GM12878 (cell line): Measurements from ENCODE around the gene PPIG. TPM values are rescaled to one million over a fixed set of nuclear protein-coding genes. Genes with fewer than 3 reads are reported as not detected.
"Not testable (repeated sequence)": the region's sequence is repeated elsewhere in the genome, so short reads cannot be mapped to it uniquely, and the experiment has no call there.

Experiments used
- ATAC-seq: fragments of 200-7000 bp; cut with Tn5 transposase; 3 replicates; pipeline ENCODE4 v1.9.1; 2020; ENCODE audit warnings: mild to moderate bottlenecking, moderate library complexity
- BruUV-seq: library from RNA; stranded (reverse); fragments of 400-500 nt; replicated peaks from 2 replicates; lab custom pipeline; 2021; lab: Mats Ljungman, UMichigan
- CTCF ChIA-PET: fragments of 300-600 bp; sonication (Branson Sonifier 250); formaldehyde crosslinking; extraction: SDS; loops from one replicate; lab custom pipeline; 2021; ENCODE audit warnings: inconsistent platforms; lab: Yijun Ruan, JAX
- POLR2A ChIA-PET: fragments of 350-600 bp; formaldehyde crosslinking; extraction: SDS; loops from one replicate; lab custom pipeline; 2021; ENCODE audit warnings: inconsistent platforms; lab: Charles Lee
- RAD21 ChIA-PET: fragments of 300-600 bp; sonication (Branson Sonifier 250); formaldehyde crosslinking; loops from one replicate; lab custom pipeline; 2023; ENCODE audit warnings: antibody characterized with exemption; ENCODE audit not compliant: unreplicated experiment; lab: Charles Lee
- SMC1A ChIA-PET: fragments of 300-600 bp; sonication (Branson Sonifier 250); formaldehyde crosslinking; loops from one replicate; lab custom pipeline; 2023; ENCODE audit not compliant: unreplicated experiment, uncharacterized antibody; lab: Charles Lee
- DNase-seq: peaks from one replicate; pipeline ENCODE4 v3.0.0-alpha.2; 2011; ENCODE audit warnings: low read depth, low spot score
- FAIRE-seq: peaks from 3 replicates; lab custom pipeline; 2011; peaks lifted over from hg19 to GRCh38; lab: Jason Lieb, UNC
- H2AFZ ChIP-seq: 2 replicates; pipeline ENCODE4 v1.6.0; 2011; ENCODE audit warnings: low read depth, low read length, control low read depth; ENCODE audit not compliant: control insufficient read depth
- H3K27ac ChIP-seq: 2 replicates; pipeline ENCODE4 v1.5.1; 2011; ENCODE audit warnings: control low read depth; ENCODE audit not compliant: control insufficient read depth, insufficient read depth
- H3K27me3 ChIP-seq, 2 experiments: replicated peaks in 1 of 2; 2 replicates each; pipeline versions ENCODE4 v1.6.0 to v1.6.1; 2011; ENCODE audit warnings: low read length in 1 of 2; ENCODE audit not compliant: control insufficient read depth in 2 of 2, insufficient read depth in 2 of 2
- H3K36me3 ChIP-seq, 2 experiments: 2 replicates each; pipeline ENCODE4 v1.5.1; 2011; ENCODE audit warnings: low read length in 1 of 2; ENCODE audit not compliant: control insufficient read depth in 2 of 2, insufficient read depth in 2 of 2
- H3K4me1 ChIP-seq: 2 replicates; pipeline ENCODE4 v1.6.1; 2011; ENCODE audit warnings: mild to moderate bottlenecking, low read length, moderate library complexity, mixed read lengths; ENCODE audit not compliant: control insufficient read depth, insufficient read depth
- H3K4me2 ChIP-seq: 2 replicates; pipeline ENCODE4 v1.6.0; 2011; ENCODE audit warnings: control low read depth; ENCODE audit not compliant: control insufficient read depth, insufficient read depth
- H3K4me3 ChIP-seq: fragments of 200-600 bp; sonication (generic); 2 replicates; pipeline ENCODE4 v1.5.1; 2016
- H3K79me2 ChIP-seq: 2 replicates; pipeline ENCODE4 v1.6.0; 2011; ENCODE audit warnings: low read length; ENCODE audit not compliant: control insufficient read depth, insufficient read depth
- H3K9ac ChIP-seq: 2 replicates; pipeline ENCODE4 v1.8.0; 2011; ENCODE audit warnings: low read length, control low read depth, mixed read lengths; ENCODE audit not compliant: control insufficient read depth, insufficient read depth
- H3K9me3 ChIP-seq: replicated peaks from 3 replicates; pipeline ENCODE4 v1.5.1; 2011; ENCODE audit warnings: mild to moderate bottlenecking, low read length; ENCODE audit not compliant: control insufficient read depth, insufficient read depth
- H4K20me1 ChIP-seq: 2 replicates; pipeline ENCODE4 v1.6.0; 2011; ENCODE audit not compliant: control insufficient read depth, insufficient read depth
- BCLAF1 ChIP-seq: fragments of 450-650 bp; IDR thresholded peaks from 2 replicates; pipeline ENCODE4 v1.6.1; 2017; ENCODE audit warnings: antibody characterized with exemption, mild to moderate bottlenecking, moderate library complexity
- CBFB ChIP-seq: IDR thresholded peaks from 2 replicates; pipeline ENCODE4 v1.6.1; 2016; ENCODE audit warnings: antibody characterized with exemption, low read depth
- E2F8 ChIP-seq: fragments of 450-650 bp; IDR thresholded peaks from 2 replicates; pipeline ENCODE4 v1.6.1; 2018; ENCODE audit warnings: mild to moderate bottlenecking, low read depth, moderate library complexity; ENCODE audit not compliant: partially characterized antibody
- FOXM1 ChIP-seq: IDR thresholded peaks from 2 replicates; pipeline ENCODE4 v1.6.1; 2012; ENCODE audit warnings: low read depth, mild to moderate bottlenecking, inconsistent platforms, low read length, moderate library complexity
- MXI1 ChIP-seq: fragments of 150-350 bp; IDR thresholded peaks from 2 replicates; pipeline ENCODE4 v1.6.1; 2011; ENCODE audit warnings: low read depth, mild to moderate bottlenecking, inconsistent platforms, low read length, improper control_type of control experiment
- PKNOX1 ChIP-seq: fragments of 450-650 bp; IDR thresholded peaks from 2 replicates; pipeline ENCODE4 v1.6.1; 2016; ENCODE audit warnings: mild to moderate bottlenecking
- TCF3 ChIP-seq: IDR thresholded peaks from 2 replicates; pipeline ENCODE4 v1.6.1; 2012; ENCODE audit warnings: low read depth, mild to moderate bottlenecking, low read length, borderline replicate concordance; ENCODE audit not compliant: insufficient read depth
- WRNIP1 ChIP-seq: IDR thresholded peaks from 2 replicates; pipeline ENCODE4 v1.6.1; 2011; ENCODE audit warnings: low read depth, low read length, improper control_type of control experiment, borderline replicate concordance
- ZNF217 ChIP-seq: fragments of 450-650 bp; IDR thresholded peaks from 2 replicates; pipeline ENCODE4 v1.6.1; 2017; ENCODE audit warnings: antibody characterized with exemption, mild to moderate bottlenecking
- WGBS: methylation state at CpG from one replicate; pipeline ENCODE4 v1.1.6; 2016; ENCODE audit warnings: low lambda C conversion rate; ENCODE audit not compliant: insufficient replicate concordance, insufficient coverage; ENCODE audit errors: missing lambda C conversion rate; 5-methylcytosine and 5-hydroxymethylcytosine counted together
- in situ Hi-C: fragments of 300-500 bp; cut with MboI; formaldehyde crosslinking; loops from 9 replicates; pipeline ENCODE4 v1.14.3; 2018; ENCODE audit warnings: mixed read lengths
- intact Hi-C: fragments of 100-400 bp; cut with micrococcal nuclease; formaldehyde crosslinking; loops from one replicate; pipeline ENCODE4 v1.14.2; 2022; ENCODE audit not compliant: unreplicated experiment
- polyA plus RNA-seq, 11 experiments: library from polyadenylated mRNA; depleted of rRNA in 4 of 11; unstranded in 6 of 11; stranded (reverse) in 5 of 11; fragments of >200 nt; fragmentation: Nextera tagmentation in 4 of 11; fragmentation: Illumina TruSeq in 1 of 11; extraction: Ambion mirVana in 4 of 11; extraction: Trizol in 1 of 11; gene quantifications; 1 replicate in 1 of 11; 2 replicates in 10 of 11; pipeline versions ENCODE4 v1.2.1 to v1.2.3, GENCODE V29; 2011 to 2016; ENCODE audit warnings: inconsistent platforms in 2 of 11, missing spikeins in 2 of 11, low read depth in 1 of 11
- total RNA-seq, 4 experiments: library from RNA; depleted of rRNA in 3 of 4; stranded (reverse); fragments of >200 nt in 3 of 4; fragmentation: Illumina TruSeq in 1 of 4; extraction: Trizol in 1 of 4; gene quantifications; 2 replicates each; pipeline versions ENCODE4 v1.2.1 to v1.2.3, GENCODE V29; 2013 to 2021

PPIG gene
- total and polyA plus RNA-seq, 10 of the 15 experiments (the other 5 are each of a cell fraction or from before 2014, with no cell fraction given), result 22.3 to 147 (median 95.2) TPM

- no peak overlapping the region for H3K4me3 ChIP-seq
- no peak overlapping the region for H3K4me2 ChIP-seq
- no peaks in the 10 kb centered on the region for H3K27me3 ChIP-seq
- no peak overlapping the region for H3K9ac ChIP-seq
- CTCF ChIA-PET, result interaction anchor here (0.7 to 1.0 kb wide), 2 partner anchors 210 to 819 kb away, joined by 3 to 4 read pairs; no protein-coding TSS in a partner anchor
- FAIRE-seq (no peak), DNase-seq (no peak), ATAC-seq (peak; percentile 49)
- RAD21 ChIA-PET, result interaction anchor here (0.8 to 1.4 kb wide), 2 partner anchors 18 to 107 kb away, joined by 3 to 7 read pairs; partner anchors contain the start of gene FASTKD1
- H3K36me3 ChIP-seq, result no peaks in the 10 kb centered on the region
- in situ Hi-C loops (no loop called here), intact Hi-C loops (no loop called here)
- TF ChIP-seq WRNIP1 (no peak), ZNF217 (no peak), MXI1 (no peak), E2F8 (no peak), CBFB (no peak), PKNOX1 (no peak), TCF3 (no peak), BCLAF1 (no peak), FOXM1 (no peak)
- BruUV-seq, result no TSS peak
- no peak overlapping the region for H3K27ac ChIP-seq
- POLR2A ChIA-PET, result interaction anchor here (1.2 kb wide), 1 partner anchor 208 kb away, joined by 3 read pairs; the partner anchor contains the start of gene SSB
- peaks cover 2% of the 10 kb centered on the region for H3K9me3 ChIP-seq
- H3K79me2 ChIP-seq, result peaks cover 77% of the 10 kb centered on the region
- SMC1A ChIA-PET, result interaction anchor here (0.6 to 1.8 kb wide), 5 partner anchors 12 to 147 kb away, joined by 3 to 5 read pairs (median 4); no protein-coding TSS in a partner anchor
- H4K20me1 ChIP-seq, result no peaks in the 10 kb centered on the region
- H3K4me1 ChIP-seq, result no peaks in the 10 kb centered on the region
- WGBS, result 79% methylated on average over 8 of the region's 8 CpGs
- no peak overlapping the region for H2AFZ ChIP-seq
Observed at GRCh38 chr2:169590804-169591203, 6.7 kb downstream of the PPIG start.

GRCh38 chr2:169596546-169596945, 12.4 kb downstream of the PPIG start:
- in situ Hi-C loops, H3K9me3 ChIP-seq, FAIRE-seq, ATAC-seq, H2AFZ ChIP-seq, H3K36me3 ChIP-seq, H3K27ac ChIP-seq, H4K20me1 ChIP-seq, POLR2A ChIA-PET, H3K4me3 ChIP-seq, H3K27me3 ChIP-seq, H3K9ac ChIP-seq, intact Hi-C loops, DNase-seq, H3K4me2 ChIP-seq, H3K4me1 ChIP-seq, BruUV-seq: not testable (repeated sequence)
- RAD21 ChIA-PET, result interaction anchor here (1.5 kb wide), 1 partner anchor 18 kb away, joined by 4 read pairs; no protein-coding TSS in a partner anchor
- H3K79me2 ChIP-seq, result peaks cover 75% of the 10 kb centered on the region
- CTCF ChIA-PET, result interaction anchor here (0.7 kb wide), 1 partner anchor 68 kb away, joined by 3 read pairs; no protein-coding TSS in a partner anchor
- SMC1A ChIA-PET, result interaction anchor here (2.0 kb wide), 1 partner anchor 8 kb away, joined by 5 read pairs; no protein-coding TSS in a partner anchor
- WGBS, result 91% methylated on average over 7 of the region's 7 CpGs
